DOHH2 (cell line): Measurements from ENCODE around the gene MAML2.

Experiments
- H3F3A ChIP-seq: fragments of 200-600 bp; sonication (generic), shearing (Covaris generic); 2 replicates; pipeline ENCODE4 v1.6.0; 2016; ENCODE audit warnings: antibody characterized with exemption, mild to moderate bottlenecking; ENCODE audit not compliant: control insufficient read depth, insufficient read depth
- H3K27ac ChIP-seq: fragments of 200-600 bp; sonication (generic); 2 replicates; pipeline ENCODE4 v1.5.1; 2014; ENCODE audit warnings: low read depth, mild to moderate bottlenecking, low read length, moderate library complexity
- H3K27me3 ChIP-seq: fragments of 200-600 bp; sonication (generic); 2 replicates; pipeline ENCODE4 v1.6.1; 2014; ENCODE audit warnings: mild to moderate bottlenecking, low read length, mixed read lengths; ENCODE audit not compliant: control insufficient read depth
- H3K36me3 ChIP-seq: fragments of 200-600 bp; sonication (generic); 2 replicates; pipeline ENCODE4 v1.6.1; 2014; ENCODE audit warnings: mild to moderate bottlenecking, low read length, moderate library complexity, mixed read lengths; ENCODE audit not compliant: control insufficient read depth
- H3K4me1 ChIP-seq: fragments of 200-600 bp; sonication (generic); 2 replicates; pipeline ENCODE4 v1.6.1; 2014; ENCODE audit warnings: mild to moderate bottlenecking, low read length, mixed read lengths; ENCODE audit not compliant: control insufficient read depth
- H3K4me2 ChIP-seq: fragments of 200-600 bp; sonication (generic); 2 replicates; pipeline ENCODE4 v1.6.0; 2014; ENCODE audit warnings: mild to moderate bottlenecking, low read length, moderate library complexity
- H3K4me3 ChIP-seq: fragments of 200-600 bp; sonication (generic); 2 replicates; pipeline ENCODE4 v1.5.1; 2014; ENCODE audit warnings: mild to moderate bottlenecking, low read length, mixed read lengths
- H3K79me2 ChIP-seq: fragments of 200-600 bp; sonication (generic); 2 replicates; pipeline ENCODE4 v1.6.1; 2014; ENCODE audit warnings: mild to moderate bottlenecking, low read length, mixed read lengths; ENCODE audit not compliant: control insufficient read depth
- H3K9me2 ChIP-seq: fragments of 200-600 bp; sonication (generic); replicated peaks from 2 replicates; pipeline ENCODE4 v1.6.1; 2014; ENCODE audit warnings: mild to moderate bottlenecking, low read length, mixed read lengths; ENCODE audit not compliant: control insufficient read depth
- H3K9me3 ChIP-seq: fragments of 200-600 bp; sonication (generic); 2 replicates; pipeline ENCODE4 v1.6.1; 2014; ENCODE audit warnings: antibody characterized with exemption, low read length, mixed read lengths; ENCODE audit not compliant: control insufficient read depth, insufficient read depth
- H4K20me1 ChIP-seq: fragments of 200-600 bp; sonication (generic); 2 replicates; pipeline ENCODE4 v1.6.0; 2014; ENCODE audit warnings: low read depth, mild to moderate bottlenecking, antibody characterized with exemption, low read length, moderate library complexity; ENCODE audit not compliant: control insufficient read depth, insufficient read depth
- EZH2phosphoT487 ChIP-seq: fragments of 200-600 bp; sonication (generic); IDR thresholded peaks from 2 replicates; pipeline ENCODE4 v1.6.1; 2017; ENCODE audit warnings: borderline replicate concordance, mild to moderate bottlenecking, antibody characterized with exemption, low read length, moderate library complexity, mixed read lengths
- TF ChIP-seq, protein P1 (sequence below): fragments of 200-600 bp; sonication (generic); IDR thresholded peaks from one replicate; pipeline ENCODE4 v1.5.1; 2014; ENCODE audit warnings: antibody characterized with exemption, mild to moderate bottlenecking, low read depth, low read length; ENCODE audit not compliant: poor library complexity, severe bottlenecking

Gene MAML2

GRCh38 chr11:95994329-95994728 is 348.7 kb downstream of the MAML2 start:
- H3K27ac ChIP-seq, result no peak overlapping the region
- H3F3A ChIP-seq, result no peaks in the 10 kb centered on the region
- peaks cover 4% of the 10 kb centered on the region; the same call in 1 of the 2 replicates for H3K27me3 ChIP-seq
- no peaks in the 10 kb centered on the region for H3K79me2 ChIP-seq
- no peaks in the 10 kb centered on the region for H3K36me3 ChIP-seq
- H3K4me3 ChIP-seq, result no peak overlapping the region
- H3K9me3 ChIP-seq, result no peaks in the 10 kb centered on the region
- H3K4me1 ChIP-seq, result no peaks in the 10 kb centered on the region
- no peaks in the 10 kb centered on the region for H3K9me2 ChIP-seq
- H4K20me1 ChIP-seq, result no peaks in the 10 kb centered on the region
- no peak overlapping the region for H3K4me2 ChIP-seq
- TF ChIP-seq EZH2phosphoT487, result no peak
- TF ChIP-seq, protein P1, sequence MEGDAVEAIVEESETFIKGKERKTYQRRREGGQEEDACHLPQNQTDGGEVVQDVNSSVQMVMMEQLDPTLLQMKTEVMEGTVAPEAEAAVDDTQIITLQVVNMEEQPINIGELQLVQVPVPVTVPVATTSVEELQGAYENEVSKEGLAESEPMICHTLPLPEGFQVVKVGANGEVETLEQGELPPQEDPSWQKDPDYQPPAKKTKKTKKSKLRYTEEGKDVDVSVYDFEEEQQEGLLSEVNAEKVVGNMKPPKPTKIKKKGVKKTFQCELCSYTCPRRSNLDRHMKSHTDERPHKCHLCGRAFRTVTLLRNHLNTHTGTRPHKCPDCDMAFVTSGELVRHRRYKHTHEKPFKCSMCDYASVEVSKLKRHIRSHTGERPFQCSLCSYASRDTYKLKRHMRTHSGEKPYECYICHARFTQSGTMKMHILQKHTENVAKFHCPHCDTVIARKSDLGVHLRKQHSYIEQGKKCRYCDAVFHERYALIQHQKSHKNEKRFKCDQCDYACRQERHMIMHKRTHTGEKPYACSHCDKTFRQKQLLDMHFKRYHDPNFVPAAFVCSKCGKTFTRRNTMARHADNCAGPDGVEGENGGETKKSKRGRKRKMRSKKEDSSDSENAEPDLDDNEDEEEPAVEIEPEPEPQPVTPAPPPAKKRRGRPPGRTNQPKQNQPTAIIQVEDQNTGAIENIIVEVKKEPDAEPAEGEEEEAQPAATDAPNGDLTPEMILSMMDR, result no peak

DNA sequence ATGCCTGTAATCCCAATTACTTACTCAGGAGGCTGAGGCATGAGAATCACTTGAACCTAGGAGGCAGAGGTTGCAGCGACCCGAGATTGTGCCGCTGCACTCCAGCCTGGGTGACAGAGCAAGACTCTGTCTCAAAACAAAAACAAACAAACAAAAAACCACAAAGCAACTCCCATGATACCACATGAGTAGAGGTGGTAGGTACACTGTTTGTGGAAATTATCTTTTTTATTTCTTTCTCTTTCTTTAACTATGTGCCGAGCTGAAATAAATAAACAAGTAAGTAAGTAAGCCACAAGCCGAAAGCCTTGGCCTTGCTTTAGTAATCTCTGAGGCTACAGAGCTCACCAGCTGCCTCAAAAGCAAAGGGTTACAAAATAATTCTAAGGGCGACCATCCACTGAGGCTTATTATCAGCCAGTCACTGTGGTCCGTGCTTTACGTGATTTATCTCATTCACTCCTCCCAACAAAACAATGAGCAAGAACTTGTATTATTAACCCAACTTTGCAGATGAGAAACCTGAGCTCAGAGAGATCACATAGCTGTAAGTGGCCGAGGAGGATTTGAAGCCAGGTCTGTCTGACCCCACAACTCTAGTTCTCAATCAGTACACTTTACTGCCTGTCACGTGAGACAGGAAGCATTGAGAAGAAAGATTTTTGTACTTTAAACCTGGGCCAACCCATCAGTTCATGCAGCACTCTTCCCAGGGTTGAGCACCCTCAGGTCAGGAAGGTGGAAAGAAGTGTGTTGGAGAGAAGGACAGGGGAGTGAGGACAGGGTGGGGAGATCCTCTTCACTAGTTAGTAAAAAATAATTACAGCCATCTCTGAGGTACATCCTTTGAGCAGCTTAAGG is 349.3 kb downstream of the MAML2 start:
- Histone ChIP-seq H3F3A (no peaks in the 10 kb centered on the region), H3K4me1 (no peaks in the 10 kb centered on the region), H3K4me3 (no peak overlapping the region), H3K4me2 (no peak overlapping the region), H3K9me3 (no peaks in the 10 kb centered on the region), H4K20me1 (no peaks in the 10 kb centered on the region), H3K27ac (no peak overlapping the region), H3K79me2 (no peaks in the 10 kb centered on the region), H3K9me2 (no peaks in the 10 kb centered on the region), H3K36me3 (no peaks in the 10 kb centered on the region), H3K27me3 (peaks cover 4% of the 10 kb centered on the region; the same call in 1 of the 2 replicates)
- TF ChIP-seq, protein P1, result no peak
- TF ChIP-seq EZH2phosphoT487, result no peak

GRCh38 chr11:95991545-95991944 is 351.4 kb downstream of the MAML2 start:
- no peaks in the 10 kb centered on the region for H3K9me3 ChIP-seq

More at GRCh38 chr11:95991545-95991944, 351.4 kb downstream of the MAML2 start:
- H3K79me2 ChIP-seq, result no peaks in the 10 kb centered on the region
- H3K4me2 ChIP-seq, result no peak overlapping the region
- no peaks in the 10 kb centered on the region for H4K20me1 ChIP-seq
- no peaks in the 10 kb centered on the region for H3K4me1 ChIP-seq
- no peaks in the 10 kb centered on the region for H3K36me3 ChIP-seq
- H3K9me2 ChIP-seq, result no peaks in the 10 kb centered on the region
- H3K27ac ChIP-seq, result no peak overlapping the region
- H3F3A ChIP-seq, result no peaks in the 10 kb centered on the region
- H3K27me3 ChIP-seq, result peaks cover under 1% of the 10 kb centered on the region; the same call in 1 of the 2 replicates
- no peak overlapping the region for H3K4me3 ChIP-seq
- TF ChIP-seq, protein P1, result no peak
- TF ChIP-seq EZH2phosphoT487, result no peak
